Effector CD8-positive, alpha-beta T cell (primary cell): ENCODE data around the gene SRPK3.

Source experiments
- DNase-seq: peaks from one replicate; lab custom pipeline; 2025; lab: John Stamatoyannopoulos, UW

SRPK3 gene

GRCh38 chrX:153784325-153784967 lies 3.6 kb downstream of the SRPK3 start:
- DNase-seq = no peak

GRCh38 chrX:153786669-153787068 lies 5.8 kb downstream of the SRPK3 start:
- DNase-seq = no peak

DNA sequence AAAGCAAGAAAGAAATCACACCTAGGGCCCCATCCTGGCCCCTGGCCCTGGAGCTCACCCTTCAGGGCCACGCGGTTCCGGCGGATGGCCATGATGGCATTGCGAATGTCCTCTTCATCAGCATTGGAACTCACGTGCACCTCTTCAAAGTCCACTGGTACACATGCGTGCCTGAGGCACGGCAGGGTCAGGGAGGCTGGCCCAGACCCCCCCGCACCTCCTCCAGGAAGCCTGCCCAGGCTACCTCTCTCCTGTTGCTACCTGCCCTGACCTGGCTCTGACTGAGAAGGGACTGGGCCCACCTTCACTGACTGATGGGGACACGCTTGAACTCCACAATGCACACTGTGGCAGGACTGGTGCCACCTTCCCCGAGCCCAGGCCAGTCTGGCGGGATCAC lies 8.8 kb downstream of the SRPK3 start:
- DNase-seq = no peak

GRCh38 chrX:153791104-153791852 lies 10.4 kb downstream of the SRPK3 start:
- DNase-seq = no peak

DNA sequence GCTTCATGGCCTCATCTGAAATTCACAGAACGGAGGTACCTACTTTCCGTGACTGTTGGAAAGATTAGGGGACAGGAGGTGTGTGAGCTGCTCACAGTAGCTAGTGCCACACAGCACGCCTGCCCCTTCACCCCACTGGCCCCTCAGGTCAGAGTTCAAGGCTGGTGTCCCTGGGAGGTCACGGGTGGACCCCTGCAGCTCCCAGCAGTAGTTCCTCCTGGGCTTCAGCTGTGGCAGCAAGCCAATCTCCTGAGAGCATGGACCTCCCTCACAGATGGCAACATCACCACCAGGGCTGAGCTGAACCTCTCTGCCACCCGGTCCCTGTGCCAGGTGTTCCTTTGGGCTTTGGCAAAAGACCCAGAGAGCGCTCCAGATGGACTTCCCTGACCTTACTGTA lies 11.5 kb downstream of the SRPK3 start:
- DNase-seq = no peak

DNA sequence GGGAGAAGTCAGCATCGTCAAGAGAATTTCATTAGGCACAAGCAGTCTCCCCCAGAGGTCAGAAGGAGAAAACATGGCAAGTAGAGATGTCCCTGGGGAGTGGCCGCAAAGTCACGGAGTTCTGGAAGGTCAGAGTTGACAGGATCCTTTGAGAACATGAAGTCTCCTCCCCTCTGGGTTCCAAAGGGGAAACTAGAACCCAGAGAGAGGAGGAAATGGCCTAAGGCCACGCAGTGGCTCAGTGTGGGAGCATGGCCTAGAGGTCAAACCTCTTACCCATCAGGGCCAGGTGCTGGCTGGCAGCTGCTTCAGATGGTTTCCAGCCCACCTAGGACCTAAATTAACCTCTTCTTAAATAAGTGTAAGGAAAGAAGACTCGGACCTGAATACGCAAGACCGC lies 12.4 kb downstream of the SRPK3 start:
- no peak for DNase-seq

DNA sequence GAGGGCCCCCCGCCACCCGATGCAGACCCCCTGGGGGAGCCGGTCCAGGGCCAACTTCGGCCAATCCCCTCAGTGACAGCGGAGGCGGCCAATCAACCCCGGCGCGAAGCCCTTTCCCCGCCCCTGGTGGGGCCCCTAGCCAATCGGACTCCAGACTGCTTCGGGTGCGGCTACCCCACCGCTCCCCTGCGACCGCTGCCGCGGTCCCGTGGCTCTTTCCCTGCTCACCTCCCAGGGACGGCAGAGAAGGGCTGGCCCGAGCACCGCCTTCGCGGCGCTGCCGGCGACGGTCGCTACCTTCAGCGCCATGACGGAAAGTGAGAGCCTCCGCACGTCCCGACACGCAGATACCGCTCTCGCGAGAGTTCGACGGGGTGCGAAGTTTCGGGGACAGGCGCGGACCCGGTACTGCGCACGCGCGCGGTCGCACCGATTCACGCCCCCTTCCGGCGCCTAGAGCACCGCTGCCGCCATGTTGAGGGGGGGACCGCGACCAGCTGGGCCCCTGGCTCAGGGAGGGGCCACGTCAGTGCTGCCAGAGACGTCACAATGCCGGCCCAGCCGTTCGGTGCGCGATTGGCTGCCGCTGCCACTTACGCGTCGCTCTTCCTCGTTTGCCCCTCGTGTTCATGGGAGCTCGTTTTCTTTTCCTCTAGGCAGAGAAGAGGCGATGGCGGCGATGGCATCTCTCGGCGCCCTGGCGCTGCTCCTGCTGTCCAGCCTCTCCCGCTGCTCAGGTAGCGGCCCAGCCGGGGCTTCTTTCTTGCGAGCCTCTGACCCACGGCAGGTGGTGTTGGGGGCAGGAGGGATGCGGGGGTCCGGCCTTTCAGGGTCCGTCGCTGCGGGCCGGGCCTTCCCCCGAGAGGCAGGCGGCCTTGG lies 13.4 kb downstream of the SRPK3 start, which contains the start of the genes IDH3G and SSR4:
Gene IDH3G, minus strand, starts transcription at position 358 of the 879 bp plus-strand sequence. Its CDS starts 49 bp downstream, at position 309.
Gene SSR4, plus strand, starts transcription at position 651 of the 879 bp plus-strand sequence. Its CDS starts 20 bp downstream, at position 671.
- DNase-seq = peak; percentile 90

DNA sequence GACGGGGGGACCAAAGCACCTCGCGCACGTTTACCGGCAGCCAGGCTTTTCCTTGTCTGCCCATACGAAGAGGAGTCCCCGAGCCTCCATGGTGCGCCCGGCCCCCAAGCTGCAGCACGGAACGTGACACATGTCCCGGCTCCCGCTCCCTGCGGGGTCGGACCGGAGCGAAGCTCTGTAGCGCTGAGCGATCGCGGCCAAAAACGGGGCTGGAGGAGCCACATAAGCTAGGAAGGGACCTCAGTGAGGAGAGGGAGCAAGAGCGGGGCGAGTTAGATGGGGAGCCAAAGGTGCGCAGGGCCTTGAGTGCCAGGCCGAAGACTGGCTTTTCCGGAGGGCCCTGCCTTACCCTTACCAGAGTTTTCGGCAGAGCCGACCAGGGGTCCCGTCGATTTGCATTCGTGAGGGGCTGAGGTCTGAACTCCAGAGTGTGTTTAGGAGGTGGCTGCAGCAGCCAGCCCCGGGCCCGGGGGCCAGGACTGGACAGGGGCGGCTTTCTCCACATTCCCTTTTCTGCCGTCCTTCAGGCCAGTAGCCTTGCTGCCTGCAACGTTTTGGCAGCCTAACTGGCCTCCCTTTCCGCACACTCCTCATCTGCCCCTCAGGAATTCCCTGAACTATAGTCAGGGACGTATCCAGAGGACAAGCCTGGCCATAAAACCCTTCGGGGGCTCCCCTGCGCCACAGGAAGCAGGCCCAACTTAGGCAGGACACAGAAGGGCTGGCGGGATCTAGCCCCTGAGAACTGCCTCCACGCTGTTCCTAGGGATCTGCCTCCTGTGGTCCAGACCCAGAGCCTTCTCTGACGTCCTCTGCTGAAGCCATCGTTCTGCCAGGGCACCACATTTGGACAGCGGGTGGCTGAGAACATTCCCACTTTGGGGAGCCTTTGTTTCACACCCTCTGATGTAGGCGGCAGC lies 14.3 kb downstream of the SRPK3 start:
- no peak for DNase-seq

DNA sequence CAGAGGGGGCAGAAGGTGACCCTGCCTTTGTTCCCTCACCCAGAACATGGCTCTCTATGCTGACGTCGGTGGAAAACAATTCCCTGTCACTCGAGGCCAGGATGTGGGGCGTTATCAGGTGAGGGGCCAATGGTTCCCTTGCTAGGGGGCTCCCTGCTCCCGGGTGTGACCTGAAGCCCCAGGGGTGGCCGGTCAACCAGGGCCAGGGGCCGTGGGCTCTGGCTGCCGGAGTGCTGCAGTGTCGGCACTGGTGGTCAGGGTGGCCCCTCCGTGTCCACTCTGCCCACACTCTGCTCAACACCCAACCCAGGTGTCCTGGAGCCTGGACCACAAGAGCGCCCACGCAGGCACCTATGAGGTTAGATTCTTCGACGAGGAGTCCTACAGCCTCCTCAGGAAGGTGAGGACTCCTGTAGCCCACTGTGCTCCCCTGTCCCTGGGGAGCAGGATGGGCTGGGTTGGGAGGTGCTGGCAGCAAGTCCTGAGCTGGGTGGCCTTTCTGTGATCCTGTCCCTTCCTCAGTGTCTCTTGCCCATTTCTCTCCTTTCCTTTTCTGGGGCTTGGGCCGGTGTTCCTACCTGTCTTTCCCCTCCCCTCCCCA lies 16.7 kb downstream of the SRPK3 start:
- no peak for DNase-seq

GRCh38 chrX:153799326-153799725 lies 18.5 kb downstream of the SRPK3 start:
- no peak for DNase-seq

DNA sequence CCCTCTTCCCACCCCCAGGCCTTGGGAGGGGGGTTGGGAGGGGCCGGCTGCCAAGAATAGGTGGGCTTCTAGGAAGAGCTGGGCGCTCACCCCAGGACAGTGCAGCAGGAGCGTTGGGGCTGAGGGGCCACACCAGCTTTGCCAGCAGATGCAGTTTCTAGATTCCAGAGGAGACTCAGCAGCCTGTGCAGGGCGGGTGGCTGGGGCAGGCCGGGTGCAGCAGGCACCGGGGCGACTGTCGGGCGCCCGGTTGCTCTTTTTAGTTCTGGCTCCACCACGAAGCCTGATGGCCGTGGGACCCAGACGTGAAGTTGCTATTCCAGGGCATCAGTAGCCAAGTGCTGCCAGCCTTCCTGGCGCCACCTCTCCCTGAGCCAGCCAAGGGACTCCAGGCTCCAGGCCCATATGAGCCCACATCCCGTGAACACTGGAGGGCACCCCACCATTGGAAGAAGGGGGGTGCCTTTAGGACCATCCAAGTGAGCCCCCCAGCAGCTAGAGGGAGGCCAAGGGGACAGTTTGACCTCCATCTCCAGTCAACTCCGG lies 19.4 kb downstream of the SRPK3 start:
- DNase-seq = no peak

DNA sequence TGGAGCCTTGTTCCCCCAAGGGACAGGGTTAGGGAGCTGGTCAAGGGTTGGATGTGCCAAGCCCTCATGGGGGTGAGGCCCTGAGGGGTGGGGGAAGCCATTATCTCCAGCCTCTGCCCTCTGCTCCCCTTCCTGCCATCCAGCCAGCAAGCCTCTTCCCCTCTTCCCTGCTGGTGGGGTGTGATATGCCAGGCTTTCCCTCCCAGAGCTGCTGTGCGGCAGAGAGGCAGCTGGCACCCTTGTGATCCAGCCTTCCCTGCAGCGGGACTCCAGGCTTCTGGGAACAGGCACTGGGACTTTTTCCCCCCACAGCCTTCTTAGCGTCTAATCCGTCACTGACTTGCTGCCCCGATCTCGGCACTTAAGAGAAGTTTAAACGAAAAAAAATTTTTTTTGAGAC lies 19.9 kb downstream of the SRPK3 start:
- DNase-seq = no peak

- no peak for DNase-seq
These were observed 20.8 kb downstream of the SRPK3 start for GRCh38 chrX:153801669-153802068.

DNA sequence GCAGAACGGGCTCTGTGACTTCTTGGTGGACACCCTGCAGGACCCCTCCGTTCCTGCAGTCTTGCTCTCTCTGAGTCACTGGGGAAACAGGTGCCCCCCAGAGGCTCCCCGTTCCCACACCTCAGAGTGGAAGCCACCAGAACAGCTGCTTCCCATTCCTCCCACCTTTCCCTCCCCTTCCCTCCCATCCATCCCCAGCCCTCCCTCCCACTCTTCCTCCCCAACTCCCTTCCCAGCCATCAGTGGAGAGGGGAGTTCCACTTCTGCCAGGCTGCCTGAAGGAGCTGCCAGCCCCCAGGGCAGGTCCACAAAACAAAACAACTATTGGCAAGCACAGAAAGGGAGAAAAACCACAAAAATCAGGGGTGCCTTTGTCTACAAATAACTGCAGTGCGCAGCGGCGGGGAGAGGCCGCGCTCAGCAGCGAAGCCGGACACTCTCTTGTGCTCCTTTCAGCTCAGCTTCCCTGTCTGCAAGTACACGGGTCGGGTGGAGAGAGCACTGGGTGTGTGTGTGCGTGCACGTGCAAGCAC lies 21.7 kb downstream of the SRPK3 start:
- DNase-seq = no peak

GRCh38 chrX:153803211-153804099 lies 22.6 kb downstream of the SRPK3 start:
- no peak for DNase-seq

DNA sequence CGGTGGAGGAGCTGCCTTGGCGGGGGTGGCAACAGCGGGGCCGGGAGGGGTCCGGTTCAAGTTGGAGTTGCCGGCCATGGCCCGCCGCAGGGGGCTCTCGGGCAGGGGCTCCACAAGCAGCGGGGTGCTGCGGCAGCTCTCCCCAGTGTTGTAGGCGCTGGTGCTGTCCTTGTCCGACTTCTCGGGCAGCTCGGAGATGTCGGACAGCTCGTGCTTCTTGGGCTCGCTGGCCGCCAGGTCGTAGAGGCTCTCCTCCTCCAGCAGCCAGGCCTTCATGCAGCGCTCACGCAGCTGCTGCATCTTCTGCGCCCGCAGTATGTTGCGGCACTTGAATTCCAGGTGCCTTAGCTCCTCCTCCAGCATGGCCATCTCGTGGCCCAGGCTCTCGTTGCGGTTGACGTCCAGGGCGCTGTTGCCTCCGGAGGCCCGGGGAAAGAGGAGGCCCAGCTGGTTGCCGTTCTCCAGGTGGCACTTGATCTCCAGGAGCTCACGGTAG lies 23.3 kb downstream of the SRPK3 start:
- DNase-seq = no peak

DNA sequence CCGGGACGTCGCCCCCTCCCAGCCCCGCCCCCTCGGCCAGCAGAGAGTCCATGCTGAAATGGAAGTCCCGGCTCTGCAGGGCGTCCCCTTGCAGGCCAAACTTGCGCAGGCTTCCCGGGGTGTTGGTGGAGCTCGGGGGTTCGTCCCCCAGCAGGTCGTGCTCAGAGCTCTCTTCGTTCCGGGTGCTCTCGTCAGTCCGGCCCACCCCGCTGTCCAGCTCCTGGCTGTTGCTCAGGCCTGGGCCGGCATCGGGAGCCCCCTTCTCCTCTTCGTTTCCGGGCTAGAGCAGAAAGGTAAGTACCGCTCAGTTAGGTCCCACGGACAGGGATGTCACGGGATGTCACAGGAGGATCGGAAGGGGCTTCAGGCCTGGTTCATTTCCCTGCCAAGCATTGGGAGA lies 23.8 kb downstream of the SRPK3 start:
- DNase-seq = no peak

DNA sequence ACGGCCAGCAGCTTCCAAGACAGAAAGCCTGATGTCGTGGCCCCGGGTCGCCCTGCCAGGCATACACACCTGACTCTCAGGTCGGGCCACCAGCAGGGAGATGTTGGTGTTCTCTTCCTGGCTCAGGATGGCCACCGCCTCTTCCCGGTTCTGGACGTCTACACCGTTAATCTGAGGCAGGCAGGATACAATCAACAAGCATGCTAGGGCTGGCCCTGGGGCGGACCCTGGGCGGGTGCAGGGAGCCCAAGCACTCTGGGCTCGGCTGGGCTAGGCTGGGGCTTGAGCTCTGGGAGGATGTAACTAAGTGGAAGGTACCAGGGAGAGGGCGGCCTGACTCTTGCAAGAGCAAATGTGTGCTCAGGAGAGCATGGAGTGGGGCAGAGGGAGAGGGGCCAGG lies 24.6 kb downstream of the SRPK3 start:
- DNase-seq = no peak

DNA sequence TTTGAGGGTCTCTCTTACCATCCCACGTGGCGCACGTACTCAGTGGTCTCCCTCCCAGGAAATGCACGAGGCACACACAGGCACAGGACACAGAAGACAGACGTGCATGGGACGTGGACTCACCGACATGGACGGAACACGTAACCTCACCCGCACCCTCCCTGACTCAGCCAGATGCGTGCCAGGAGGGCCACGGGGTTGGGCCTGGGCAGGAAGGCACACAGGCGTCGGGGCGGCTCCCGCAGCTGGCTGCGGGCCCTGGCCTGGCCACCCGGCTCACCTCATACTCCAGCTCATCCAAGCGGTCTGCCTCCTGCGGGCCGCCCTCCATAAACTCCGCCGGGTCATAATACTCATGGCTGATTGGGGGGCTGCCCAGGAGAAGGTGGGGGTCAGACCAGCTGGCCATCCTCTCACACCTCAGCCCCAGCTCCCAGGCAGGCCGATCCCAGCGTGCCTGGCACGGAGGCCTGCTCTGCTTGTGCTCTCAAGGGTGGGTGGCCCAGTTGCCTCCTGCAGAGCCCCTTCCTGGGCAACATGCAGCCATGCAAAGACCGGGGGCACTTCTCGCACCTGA lies 26.2 kb downstream of the SRPK3 start:
- no peak for DNase-seq
